MCF 10A (cell line): ENCODE results near the gene LAPTM5. TPM values are rescaled to one million over a fixed set of nuclear protein-coding genes. Genes with fewer than 3 reads are reported as not detected.

ENCODE experiments used
- BruUV-seq: library from RNA; stranded (reverse); fragments of 400-500 nt; replicated peaks from 2 replicates; lab custom pipeline; 2021; lab: Mats Ljungman, UMichigan
- CTCF ChIA-PET: fragments of 300-600 bp; sonication (Branson Sonifier 250); formaldehyde crosslinking; extraction: SDS; loops from one replicate; lab custom pipeline; 2021; ENCODE audit warnings: antibody characterized with exemption, inconsistent platforms; lab: Yijun Ruan, JAX
- POLR2A ChIA-PET: fragments of 300-600, 350-650 bp; sonication (Branson Sonifier 250); formaldehyde crosslinking; extraction: SDS; loops from one replicate; lab custom pipeline; 2020; ENCODE audit warnings: antibody characterized with exemption, inconsistent platforms; lab: Yijun Ruan, JAX
- DNase-seq: peaks from one replicate; pipeline ENCODE4 v3.0.0-alpha.2; 2018; ENCODE audit not compliant: unreplicated experiment
- H3K27ac Mint-ChIP-seq: one replicate; pipeline ENCODE4 v1.8.0; 2022; ENCODE audit warnings: mild to moderate bottlenecking, low read depth, mixed read lengths; ENCODE audit not compliant: unreplicated experiment
- H3K27me3 Mint-ChIP-seq: one replicate; pipeline ENCODE4 v1.8.0; 2022; ENCODE audit warnings: mixed read lengths; ENCODE audit not compliant: insufficient read depth, unreplicated experiment
- H3K36me3 Mint-ChIP-seq: one replicate; pipeline ENCODE4 v1.8.0; 2022; ENCODE audit warnings: mild to moderate bottlenecking, moderate library complexity, mixed read lengths; ENCODE audit not compliant: insufficient read depth, unreplicated experiment
- H3K4me1 Mint-ChIP-seq: one replicate; pipeline ENCODE4 v1.8.0; 2022; ENCODE audit warnings: mixed read lengths; ENCODE audit not compliant: insufficient read depth, unreplicated experiment
- H3K4me3 Mint-ChIP-seq: one replicate; pipeline ENCODE4 v1.8.0; 2022; ENCODE audit warnings: mild to moderate bottlenecking, moderate library complexity, mixed read lengths; ENCODE audit not compliant: unreplicated experiment
- H3K9me3 Mint-ChIP-seq: one replicate; pipeline ENCODE4 v1.8.0; 2022; ENCODE audit warnings: mixed read lengths; ENCODE audit not compliant: unreplicated experiment
- CTCF ChIP-seq: fragments of 200-600 bp; IDR thresholded peaks from one replicate; pipeline ENCODE4 v1.8.0; 2022; ENCODE audit warnings: antibody characterized with exemption, mild to moderate bottlenecking; ENCODE audit not compliant: unreplicated experiment
- intact Hi-C: fragments of 100-400 bp; cut with micrococcal nuclease; formaldehyde crosslinking; loops from 2 replicates; pipeline ENCODE4 v1.14.1; 2022
- total RNA-seq: library from RNA; stranded (reverse); gene quantifications from 2 replicates; pipeline ENCODE4 v1.2.3, GENCODE V29; 2022

Gene LAPTM5
- total RNA-seq, 1 experiment from 2014 or later: 15.9 TPM

DNA sequence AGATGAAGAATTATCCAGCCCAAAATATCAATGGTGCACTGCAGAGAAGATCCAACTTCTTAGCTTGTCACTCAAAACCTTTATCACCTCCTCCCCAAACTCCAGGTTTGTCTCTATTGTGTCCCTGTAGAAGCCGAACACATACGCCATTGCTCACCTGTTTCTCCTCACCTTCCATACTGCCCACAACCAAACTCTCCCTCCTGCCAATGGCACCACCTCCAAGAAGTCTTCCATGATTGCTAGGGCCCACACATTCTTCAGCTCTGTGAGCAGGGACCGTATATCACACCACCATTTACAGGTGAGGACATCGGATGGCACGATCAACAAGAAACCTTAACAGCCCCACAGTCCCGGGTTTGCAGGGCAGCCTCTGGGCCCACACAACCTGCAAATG is 2.2 kb downstream of the LAPTM5 start:
- no peaks in the 10 kb centered on the region for H3K27me3 Mint-ChIP-seq
- no peak overlapping the region for H3K27ac Mint-ChIP-seq
- H3K4me3 Mint-ChIP-seq: no peak overlapping the region
- no peaks in the 10 kb centered on the region for H3K36me3 Mint-ChIP-seq
- POLR2A ChIA-PET: interaction anchor here (0.6 to 1.3 kb wide), 3 partner anchors 15 to 432 kb away, joined by 3 to 6 read pairs (median 4); no protein-coding TSS in a partner anchor
- no peak for DNase-seq
- TF ChIP-seq CTCF: no peak
- H3K4me1 Mint-ChIP-seq: peaks cover 15% of the 10 kb centered on the region
- intact Hi-C loops: no loop called here
- no peaks in the 10 kb centered on the region for H3K9me3 Mint-ChIP-seq
- CTCF ChIA-PET: interaction anchor here (1.2 kb wide), 1 partner anchor 37 kb away, joined by 4 read pairs; no protein-coding TSS in a partner anchor
- no TSS peak for BruUV-seq

DNA sequence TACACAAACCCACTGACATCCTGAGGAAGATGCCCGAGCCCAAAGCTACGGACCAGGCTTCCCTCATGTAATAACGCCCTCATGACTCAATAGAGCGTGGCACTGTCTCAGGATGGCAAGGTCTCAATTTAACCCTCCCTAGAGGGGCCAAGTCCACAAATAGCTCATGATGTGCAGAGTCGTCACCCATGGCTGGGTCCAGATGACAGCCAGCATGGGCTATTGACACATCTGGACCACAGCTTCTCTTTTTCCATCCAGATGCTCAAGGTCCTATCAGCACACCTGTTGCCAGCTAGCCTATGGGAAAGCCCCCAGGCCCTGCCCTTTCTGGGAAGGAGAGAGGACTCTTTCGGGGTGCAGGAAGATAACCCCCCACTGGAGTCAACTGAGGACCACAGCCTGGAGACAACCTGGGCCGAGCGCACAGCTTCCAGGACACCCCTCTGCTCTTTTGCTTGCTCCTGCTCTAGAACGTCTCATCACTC is 2.8 kb downstream of the LAPTM5 start:
- H3K27ac Mint-ChIP-seq: no peak overlapping the region
- no peak for TF ChIP-seq CTCF
- peaks cover 15% of the 10 kb centered on the region for H3K4me1 Mint-ChIP-seq
- H3K4me3 Mint-ChIP-seq: no peak overlapping the region
- intact Hi-C loops: no loop called here
- no TSS peak for BruUV-seq
- no peaks in the 10 kb centered on the region for H3K36me3 Mint-ChIP-seq
- ChIA-PET POLR2A (interaction anchor here (0.6 kb wide), 1 partner anchor 431 kb away, joined by 3 read pairs; no protein-coding TSS in a partner anchor), CTCF (interaction anchor here (0.6 to 1.2 kb wide), 4 partner anchors 11 to 229 kb away, joined by 3 to 4 read pairs (median 3); no protein-coding TSS in a partner anchor)
- no peaks in the 10 kb centered on the region for H3K9me3 Mint-ChIP-seq
- no peak for DNase-seq
- no peaks in the 10 kb centered on the region for H3K27me3 Mint-ChIP-seq

DNA sequence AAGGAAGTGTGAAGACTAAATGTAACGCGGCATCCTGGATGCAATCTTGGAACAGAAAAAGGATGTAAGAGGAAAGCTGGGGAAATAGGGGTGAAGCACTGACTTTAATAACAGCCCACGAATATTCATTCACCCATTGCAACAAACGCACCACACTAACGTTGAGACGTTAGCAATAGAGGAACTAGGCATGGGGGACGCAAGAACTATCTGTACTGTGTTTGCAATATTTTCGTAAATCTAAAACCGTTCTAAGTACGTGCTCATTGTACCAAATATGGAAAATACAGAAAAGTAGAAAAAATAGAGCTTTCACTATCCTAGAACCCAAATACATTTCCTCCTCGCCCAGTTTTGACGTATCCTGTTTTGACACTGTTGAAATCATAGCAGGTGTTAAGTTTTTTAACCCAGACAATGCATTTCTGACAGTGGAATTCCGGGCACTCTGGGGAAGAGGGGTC is 3.9 kb downstream of the LAPTM5 start:
- Mint-ChIP-seq H3K4me1 (peaks cover 19% of the 10 kb centered on the region), H3K9me3 (no peaks in the 10 kb centered on the region), H3K36me3 (no peaks in the 10 kb centered on the region), H3K4me3 (no peak overlapping the region), H3K27ac (no peak overlapping the region), H3K27me3 (no peaks in the 10 kb centered on the region)
- ChIA-PET CTCF (interaction anchor here (1.0 kb wide), 1 partner anchor 34 kb away, joined by 3 read pairs; no protein-coding TSS in a partner anchor), POLR2A (interaction anchor here (0.6 kb wide), 1 partner anchor 1263 kb away, joined by 3 read pairs; no protein-coding TSS in a partner anchor)
- no peak for TF ChIP-seq CTCF
- DNase-seq: no peak
- intact Hi-C loops: no loop called here
- no TSS peak for BruUV-seq

- Mint-ChIP-seq H3K27me3 (no peaks in the 10 kb centered on the region), H3K36me3 (no peaks in the 10 kb centered on the region), H3K9me3 (no peaks in the 10 kb centered on the region), H3K4me1 (peaks cover 25% of the 10 kb centered on the region), H3K4me3 (no peak overlapping the region), H3K27ac (no peak overlapping the region)
- BruUV-seq: no TSS peak
- POLR2A ChIA-PET: no interaction called here
- CTCF ChIA-PET: interaction anchor here (0.7 kb wide), 1 partner anchor 9 kb away, joined by 3 read pairs; no protein-coding TSS in a partner anchor
- intact Hi-C loops: no loop called here
- TF ChIP-seq CTCF: no peak
- DNase-seq: no peak
Measured at GRCh38 chr1:30753118-30753517, 4.5 kb downstream of the LAPTM5 start.
